ENCODE measurements around the gene S100A11. TPM values are rescaled to one million over a fixed set of nuclear protein-coding genes. Genes with fewer than 3 reads are reported as not detected.

The S100A11 gene
- total RNA-seq, 1 donor from 2014 or later, result 142 TPM

DNA sequence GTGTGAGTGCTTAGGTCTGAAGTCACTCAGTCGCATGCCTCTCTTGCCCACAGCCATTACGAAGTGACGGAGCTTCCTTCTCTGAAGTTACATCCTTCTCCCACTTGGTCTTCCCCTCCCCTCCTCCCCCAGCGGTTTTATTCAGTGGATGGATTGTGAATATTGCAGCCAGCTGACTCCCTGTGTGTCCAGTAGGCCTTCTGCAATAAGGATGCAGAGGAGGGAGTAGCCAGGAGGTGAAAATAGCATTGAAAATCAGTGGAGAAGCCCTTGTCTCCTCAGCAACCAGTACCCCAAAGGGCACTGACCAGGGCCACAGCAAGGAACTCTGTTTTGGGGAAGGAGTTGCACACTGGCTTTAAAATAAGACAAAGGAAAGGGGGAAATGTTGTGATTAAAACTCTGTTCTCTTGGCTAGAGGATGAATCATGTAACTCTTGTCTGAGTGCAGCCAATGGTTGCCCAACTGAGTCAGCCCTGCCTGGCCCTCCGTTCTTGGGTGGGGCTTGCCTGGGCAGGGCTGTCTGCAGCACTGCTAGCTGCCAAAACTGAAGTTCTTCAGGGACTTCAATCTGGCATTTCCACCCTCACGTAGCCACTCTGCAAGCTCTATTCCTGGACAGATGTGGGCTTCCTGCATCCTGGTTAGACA, 47.5 kb downstream of the S100A11 start:
- Mint-ChIP-seq H3K27me3 (peaks cover 2% of the 10 kb centered on the region), H3K9me3 (ENCODE audit: low read depth) (no peaks in the 10 kb centered on the region), H3K27ac (peak overlapping the region; percentile 77), H3K4me3 (ENCODE audit: low read depth) (peak overlapping the region; percentile 93), H3K4me1 (ENCODE audit: low read depth) (peaks cover 54% of the 10 kb centered on the region), H3K36me3 (ENCODE audit: insufficient read depth) (peaks cover 13% of the 10 kb centered on the region)
- TF ChIP-seq, protein P1, sequence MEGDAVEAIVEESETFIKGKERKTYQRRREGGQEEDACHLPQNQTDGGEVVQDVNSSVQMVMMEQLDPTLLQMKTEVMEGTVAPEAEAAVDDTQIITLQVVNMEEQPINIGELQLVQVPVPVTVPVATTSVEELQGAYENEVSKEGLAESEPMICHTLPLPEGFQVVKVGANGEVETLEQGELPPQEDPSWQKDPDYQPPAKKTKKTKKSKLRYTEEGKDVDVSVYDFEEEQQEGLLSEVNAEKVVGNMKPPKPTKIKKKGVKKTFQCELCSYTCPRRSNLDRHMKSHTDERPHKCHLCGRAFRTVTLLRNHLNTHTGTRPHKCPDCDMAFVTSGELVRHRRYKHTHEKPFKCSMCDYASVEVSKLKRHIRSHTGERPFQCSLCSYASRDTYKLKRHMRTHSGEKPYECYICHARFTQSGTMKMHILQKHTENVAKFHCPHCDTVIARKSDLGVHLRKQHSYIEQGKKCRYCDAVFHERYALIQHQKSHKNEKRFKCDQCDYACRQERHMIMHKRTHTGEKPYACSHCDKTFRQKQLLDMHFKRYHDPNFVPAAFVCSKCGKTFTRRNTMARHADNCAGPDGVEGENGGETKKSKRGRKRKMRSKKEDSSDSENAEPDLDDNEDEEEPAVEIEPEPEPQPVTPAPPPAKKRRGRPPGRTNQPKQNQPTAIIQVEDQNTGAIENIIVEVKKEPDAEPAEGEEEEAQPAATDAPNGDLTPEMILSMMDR (IDR thresholded peaks at IDR 0.05; ENCODE audit: unreplicated experiment), result no peak
- no peak for DNase-seq (ENCODE audit: low spot score, unreplicated experiment)

DNA sequence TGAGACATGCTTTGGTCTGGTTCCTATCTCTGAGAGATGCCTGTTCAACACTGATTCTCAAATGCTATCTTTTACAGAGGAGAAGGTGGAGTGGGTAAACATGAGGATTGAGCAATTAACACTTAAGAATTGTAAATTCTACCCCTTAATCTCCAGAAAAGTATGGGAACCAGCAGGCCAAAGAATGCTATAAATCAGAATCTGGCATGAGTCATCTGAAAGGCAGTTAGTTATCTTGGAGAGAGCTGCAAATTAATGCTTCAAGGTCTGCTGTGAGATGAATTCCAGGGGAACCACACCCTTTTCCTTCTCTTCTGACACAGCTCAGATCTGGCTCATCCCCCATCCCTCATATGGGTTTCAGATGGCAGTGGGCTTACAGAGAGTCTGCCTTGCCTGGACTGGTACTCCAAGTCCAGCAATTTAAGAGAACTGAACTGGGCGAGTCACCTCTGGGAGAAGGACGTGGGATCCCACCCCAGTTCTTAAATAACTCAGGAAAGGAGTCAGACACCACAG, 48.3 kb downstream of the S100A11 start:
- H3K4me3 Mint-ChIP-seq (ENCODE audit: low read depth), result peak overlapping the region; percentile 33
- no peaks in the 10 kb centered on the region for H3K9me3 Mint-ChIP-seq (ENCODE audit: low read depth)
- no peak for DNase-seq (ENCODE audit: low spot score, unreplicated experiment)
- peaks cover 17% of the 10 kb centered on the region for H3K36me3 Mint-ChIP-seq (ENCODE audit: insufficient read depth)
- H3K27me3 Mint-ChIP-seq, result peaks cover 2% of the 10 kb centered on the region
- TF ChIP-seq, protein P1 (IDR thresholded peaks at IDR 0.05; ENCODE audit: unreplicated experiment), result no peak
- peak overlapping the region; percentile 86 for H3K27ac Mint-ChIP-seq
- H3K4me1 Mint-ChIP-seq (ENCODE audit: low read depth), result peaks cover 52% of the 10 kb centered on the region

DNA sequence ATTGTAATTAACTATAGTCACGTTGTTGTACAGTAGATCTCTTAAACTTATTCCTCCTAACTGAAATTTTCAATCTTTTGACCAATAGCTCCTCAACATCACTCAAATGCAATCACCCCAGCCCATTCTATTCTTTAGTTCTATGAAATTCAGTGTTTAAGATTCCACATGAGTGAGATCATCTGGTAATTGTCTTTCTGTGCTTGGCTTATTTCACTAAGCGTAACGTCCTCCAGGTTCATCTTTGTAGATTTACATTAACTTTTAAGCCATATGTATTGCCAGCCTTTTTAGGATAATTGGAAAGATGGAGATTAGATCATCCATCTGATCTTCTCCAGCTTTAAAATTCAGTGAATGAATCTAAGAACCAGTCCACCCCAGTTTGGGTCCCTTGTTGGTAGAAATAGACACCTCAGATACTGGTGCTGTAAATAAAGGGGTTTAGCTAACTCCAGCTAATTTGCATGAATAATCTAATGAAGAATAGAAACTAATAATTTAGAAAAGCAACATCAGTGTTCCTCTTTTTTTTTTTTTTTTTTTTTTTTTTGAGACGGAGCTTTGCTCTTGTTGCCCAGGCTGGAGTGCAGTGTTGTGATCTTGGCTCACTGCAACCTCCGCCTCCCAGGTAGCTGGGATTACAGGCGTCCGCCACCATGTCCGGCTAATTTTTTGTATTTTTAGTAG, 50.2 kb downstream of the S100A11 start:
- Mint-ChIP-seq H3K36me3 (ENCODE audit: insufficient read depth) (peaks cover 24% of the 10 kb centered on the region), H3K27ac (no peak overlapping the region), H3K27me3 (peaks cover 2% of the 10 kb centered on the region), H3K9me3 (ENCODE audit: low read depth) (no peaks in the 10 kb centered on the region), H3K4me1 (ENCODE audit: low read depth) (peaks cover 44% of the 10 kb centered on the region), H3K4me3 (ENCODE audit: low read depth) (no peak overlapping the region)
- TF ChIP-seq, protein P1 (IDR thresholded peaks at IDR 0.05; ENCODE audit: unreplicated experiment), result no peak
- DNase-seq (ENCODE audit: low spot score, unreplicated experiment), result no peak

DNA sequence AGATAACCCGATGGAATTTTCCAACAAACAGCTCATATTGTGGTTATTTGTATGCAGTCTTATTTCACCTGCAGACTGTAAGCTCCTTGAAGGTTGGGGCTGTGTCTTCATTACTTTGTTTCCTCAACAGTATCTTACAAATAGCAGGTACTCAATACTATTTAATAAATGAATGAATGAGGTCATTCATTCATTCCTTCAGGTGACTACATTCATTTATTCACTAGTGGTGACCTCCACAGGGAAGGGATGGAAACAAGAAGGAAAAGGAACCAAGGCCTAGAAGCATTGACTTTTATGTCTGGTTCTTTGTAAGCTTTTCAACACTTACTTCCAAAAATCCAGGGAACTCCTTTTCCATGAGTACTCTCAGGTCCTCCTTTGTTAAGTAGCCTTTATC, 51.0 kb downstream of the S100A11 start:
- no peak for DNase-seq (ENCODE audit: low spot score, unreplicated experiment)
- TF ChIP-seq, protein P1 (IDR thresholded peaks at IDR 0.05; ENCODE audit: unreplicated experiment), result no peak
- Mint-ChIP-seq H3K4me1 (ENCODE audit: low read depth) (peaks cover 37% of the 10 kb centered on the region), H3K36me3 (ENCODE audit: insufficient read depth) (peaks cover 31% of the 10 kb centered on the region), H3K27me3 (no peaks in the 10 kb centered on the region), H3K4me3 (ENCODE audit: low read depth) (no peak overlapping the region), H3K9me3 (ENCODE audit: low read depth) (no peaks in the 10 kb centered on the region), H3K27ac (no peak overlapping the region)

DNA sequence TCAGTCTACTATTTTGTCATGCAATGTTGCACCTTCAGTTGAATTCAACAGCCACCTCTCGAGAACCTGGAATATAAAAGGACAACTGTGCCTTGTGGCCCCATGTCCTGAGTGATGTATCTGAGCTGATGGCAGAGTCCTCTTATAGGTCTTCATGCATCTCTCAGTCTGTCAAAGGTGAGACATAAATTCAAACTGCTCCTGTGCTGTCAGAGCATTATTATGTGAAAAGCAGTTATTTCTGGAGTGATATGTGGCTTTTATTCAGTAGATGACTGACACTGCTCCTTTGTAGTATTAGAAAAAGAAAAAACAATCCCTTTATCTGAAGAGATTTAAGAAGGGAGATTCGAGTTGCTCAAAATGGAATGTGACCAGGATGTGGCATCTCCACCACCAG, 51.5 kb downstream of the S100A11 start:
- no peak overlapping the region for H3K4me3 Mint-ChIP-seq (ENCODE audit: low read depth)
- no peak overlapping the region for H3K27ac Mint-ChIP-seq
- peaks cover 33% of the 10 kb centered on the region for H3K36me3 Mint-ChIP-seq (ENCODE audit: insufficient read depth)
- H3K4me1 Mint-ChIP-seq (ENCODE audit: low read depth), result peaks cover 32% of the 10 kb centered on the region
- TF ChIP-seq, protein P1 (IDR thresholded peaks at IDR 0.05; ENCODE audit: unreplicated experiment), result no peak
- no peak for DNase-seq (ENCODE audit: low spot score, unreplicated experiment)
- no peaks in the 10 kb centered on the region for H3K9me3 Mint-ChIP-seq (ENCODE audit: low read depth)
- no peaks in the 10 kb centered on the region for H3K27me3 Mint-ChIP-seq
